Body of pancreas (tissue), 4 donors: ENCODE measurements around the gene AGK. TPM values are rescaled to one million over a fixed set of nuclear protein-coding genes. Genes with fewer than 3 reads are reported as not detected.

Source experiments
- ATAC-seq: fragments of 150-250 bp; one replicate; pipeline ENCODE4 v1.9.1; 2016
- DNase-seq, 4 donors: peaks; one replicate each; pipeline ENCODE4 v3.0.0-alpha.2; 2019
- H3K27ac ChIP-seq, 4 donors: fragments of 200-600 bp; sonication (generic); 1 replicate in 3 of 4; 2 replicates in 1 of 4; pipeline versions ENCODE4 v1.5.1 to v1.6.1; 2016 to 2019; ENCODE audit warnings: mild to moderate bottlenecking in 1 of 4, mixed read lengths in 1 of 4, moderate library complexity in 1 of 4
- H3K27me3 ChIP-seq, 2 donors: fragments of 200-600 bp; sonication (generic); one replicate each; pipeline ENCODE4 v1.6.0; 2016; ENCODE audit warnings: mild to moderate bottlenecking in 1 of 2
- H3K36me3 ChIP-seq, 2 donors: fragments of 200-600 bp; sonication (generic); replicated peaks in 1 of 2; 2 replicates each; pipeline ENCODE4 v1.5.1; 2016; ENCODE audit warnings: low read depth in 2 of 2; ENCODE audit not compliant: insufficient read depth in 1 of 2
- H3K4me1 ChIP-seq: fragments of 200-600 bp; sonication (generic); one replicate; pipeline ENCODE4 v1.6.0; 2016
- H3K4me3 ChIP-seq, 2 donors: fragments of 200-600 bp; sonication (generic); 1 replicate in 1 of 2; 2 replicates in 1 of 2; pipeline ENCODE4 v1.5.1; 2016 to 2019
- H3K9me3 ChIP-seq, 3 donors: fragments of 200-600 bp; sonication (generic); 1 replicate in 2 of 3; 2 replicates in 1 of 3; pipeline ENCODE4 v1.5.1; 2016
- POLR2A ChIP-seq, 3 donors: fragments of 450-650 bp; IDR thresholded peaks; one replicate each; pipeline ENCODE4 v1.6.1; 2016; ENCODE audit warnings: antibody characterized with exemption in 3 of 3, mild to moderate bottlenecking in 2 of 3
- WGBS, 2 donors: methylation state at CpG; one replicate each; pipeline ENCODE4 v1.1.5; 2017; 5-methylcytosine and 5-hydroxymethylcytosine counted together
- intact Hi-C: fragments of 100-400 bp; cut with DNase I; formaldehyde crosslinking; loops from one replicate; pipeline ENCODE4 v1.15.1; 2023
- total RNA-seq, 2 donors: library from RNA; depleted of rRNA; stranded (reverse); fragments of >200 nt; gene quantifications; one replicate each; pipeline ENCODE4 v1.1.0, GENCODE V29; 2016
- TF ChIP-seq, protein P1 (sequence below), 7 experiments: fragments of 450-650 bp in 4 of 7; fragments of 200-600 bp in 3 of 7; sonication (generic) in 3 of 7; IDR thresholded peaks; one replicate each; pipeline ENCODE4 v1.5.1; 2016 to 2019; ENCODE audit warnings: antibody characterized with exemption in 7 of 7

Gene AGK
- total RNA-seq, 2 donors from 2014 or later = 12.7 to 30.7 TPM

DNA sequence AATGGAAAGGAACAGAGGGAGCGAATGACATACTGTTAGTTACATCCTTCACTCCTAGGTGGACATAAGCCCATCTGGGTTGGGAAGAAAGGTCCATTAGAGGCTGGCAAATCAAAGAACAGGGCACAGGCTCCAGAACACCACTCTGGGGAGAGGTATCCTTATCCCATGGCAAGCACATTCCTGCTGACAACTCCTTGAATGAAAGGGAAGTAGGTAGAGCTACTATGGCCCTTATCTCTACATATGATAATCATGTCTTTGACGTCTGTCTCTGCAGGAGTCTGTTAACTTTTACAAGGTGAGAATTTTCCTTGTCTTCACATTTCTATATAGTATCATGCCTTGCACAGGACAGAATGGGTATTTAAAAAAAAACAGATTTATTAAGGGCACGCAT lies 140.3 kb downstream of the AGK start:
- Histone ChIP-seq H3K9me3 (no peaks in the 10 kb centered on the region), H3K27ac (no peak overlapping the region), H3K36me3 (no peaks in the 10 kb centered on the region), H3K4me3 (no peak overlapping the region), H3K27me3 (no peaks in the 10 kb centered on the region), H3K4me1 (peaks cover 20% of the 10 kb centered on the region)
- ATAC-seq (no peak), DNase-seq (no peak)
- intact Hi-C loops = no loop called here
- TF ChIP-seq POLR2A (IDR thresholded peaks at IDR 0.05) = no peak
- 72 to 77% methylated on average over 3 of the region's 3 CpGs for WGBS, 2 donors

DNA sequence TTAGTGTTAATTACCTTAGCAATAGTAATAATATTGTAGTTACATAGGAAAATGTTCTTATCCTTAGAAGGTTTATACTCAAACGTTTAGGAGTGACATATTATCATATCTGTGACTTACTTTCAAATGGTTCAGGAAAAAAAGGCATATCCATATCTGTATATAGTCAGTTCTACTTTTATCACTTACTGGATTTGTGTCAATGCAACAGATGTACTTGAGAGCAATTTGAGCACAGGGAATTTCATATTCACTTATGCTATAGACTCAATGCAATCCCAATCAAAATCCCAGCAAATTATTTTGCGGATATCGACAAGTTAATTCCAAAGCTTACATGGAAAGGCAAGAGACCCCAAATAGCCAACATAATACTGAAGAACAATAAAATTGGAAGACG lies 140.8 kb downstream of the AGK start:
- no peak for ATAC-seq
- TF ChIP-seq, protein P1, sequence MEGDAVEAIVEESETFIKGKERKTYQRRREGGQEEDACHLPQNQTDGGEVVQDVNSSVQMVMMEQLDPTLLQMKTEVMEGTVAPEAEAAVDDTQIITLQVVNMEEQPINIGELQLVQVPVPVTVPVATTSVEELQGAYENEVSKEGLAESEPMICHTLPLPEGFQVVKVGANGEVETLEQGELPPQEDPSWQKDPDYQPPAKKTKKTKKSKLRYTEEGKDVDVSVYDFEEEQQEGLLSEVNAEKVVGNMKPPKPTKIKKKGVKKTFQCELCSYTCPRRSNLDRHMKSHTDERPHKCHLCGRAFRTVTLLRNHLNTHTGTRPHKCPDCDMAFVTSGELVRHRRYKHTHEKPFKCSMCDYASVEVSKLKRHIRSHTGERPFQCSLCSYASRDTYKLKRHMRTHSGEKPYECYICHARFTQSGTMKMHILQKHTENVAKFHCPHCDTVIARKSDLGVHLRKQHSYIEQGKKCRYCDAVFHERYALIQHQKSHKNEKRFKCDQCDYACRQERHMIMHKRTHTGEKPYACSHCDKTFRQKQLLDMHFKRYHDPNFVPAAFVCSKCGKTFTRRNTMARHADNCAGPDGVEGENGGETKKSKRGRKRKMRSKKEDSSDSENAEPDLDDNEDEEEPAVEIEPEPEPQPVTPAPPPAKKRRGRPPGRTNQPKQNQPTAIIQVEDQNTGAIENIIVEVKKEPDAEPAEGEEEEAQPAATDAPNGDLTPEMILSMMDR (IDR thresholded peaks at IDR 0.05) = no peak
- no peak for TF ChIP-seq POLR2A (IDR thresholded peaks at IDR 0.05)
- intact Hi-C loops = no loop called here

DNA sequence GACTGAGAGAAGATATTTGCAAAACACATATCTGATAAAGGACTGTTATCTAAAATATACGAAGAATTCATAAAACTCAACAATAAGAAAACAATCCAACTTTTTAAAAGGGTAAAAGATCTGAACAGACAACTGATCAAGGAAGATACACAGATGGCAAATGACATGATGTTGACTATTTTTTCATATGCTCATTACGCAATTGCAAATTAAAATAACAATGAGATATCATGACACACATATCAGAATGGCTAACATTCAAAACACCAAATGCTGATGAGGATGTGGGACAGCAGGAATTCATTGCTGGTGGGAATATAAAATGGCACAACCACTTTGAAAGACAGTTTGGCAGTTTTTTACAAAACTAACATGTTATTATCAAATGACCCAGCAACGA lies 141.9 kb downstream of the AGK start:
- Histone ChIP-seq H3K27ac (no peak overlapping the region), H3K4me3 (no peak overlapping the region), H3K9me3 (no peaks in the 10 kb centered on the region), H3K27me3 (no peaks in the 10 kb centered on the region), H3K4me1 (peaks cover 36% of the 10 kb centered on the region), H3K36me3 (no peaks in the 10 kb centered on the region)
- ATAC-seq (no peak), DNase-seq (no peak)
- 52 to 62% methylated on average over 3 of the region's 3 CpGs for WGBS, 2 donors
- intact Hi-C loops = no loop called here
- TF ChIP-seq POLR2A (IDR thresholded peaks at IDR 0.05) = no peak
- TF ChIP-seq, protein P1 (IDR thresholded peaks at IDR 0.05) = no peak

More for the DNA sequence above, 140.8 kb downstream of the AGK start:
- Histone ChIP-seq H3K27me3 (no peaks in the 10 kb centered on the region), H3K9me3 (no peaks in the 10 kb centered on the region), H3K27ac (no peak overlapping the region), H3K36me3 (no peaks in the 10 kb centered on the region), H3K4me1 (peaks cover 25% of the 10 kb centered on the region), H3K4me3 (no peak overlapping the region)
- no peak for DNase-seq
- 79 to 82% methylated on average over 4 of the region's 4 CpGs for WGBS, 2 donors

DNA sequence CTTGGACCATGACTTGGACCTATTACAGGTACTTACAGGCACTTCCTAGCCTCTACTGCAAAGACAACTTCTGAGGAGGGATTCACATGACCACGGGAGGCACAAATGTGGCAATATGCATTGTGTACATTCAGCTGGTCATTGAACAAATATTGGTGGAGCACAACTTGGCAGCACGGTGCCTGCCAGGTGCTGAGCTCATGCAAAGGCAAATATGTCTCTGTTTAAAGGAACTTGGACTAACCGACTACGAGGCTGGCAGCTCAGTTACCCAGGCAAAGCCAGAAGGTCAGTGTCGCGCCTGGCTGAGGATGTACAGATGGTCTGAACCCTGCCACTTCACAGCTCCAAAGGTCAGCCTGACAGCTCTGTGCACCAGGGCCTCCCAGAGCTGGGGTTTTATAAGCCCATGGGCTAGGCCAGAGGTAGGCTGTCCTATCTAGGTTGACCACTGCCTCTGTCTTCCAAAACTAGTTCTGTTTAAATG lies 144.6 kb downstream of the AGK start:
- TF ChIP-seq, protein P1 (IDR thresholded peaks at IDR 0.05) = no peak
- TF ChIP-seq POLR2A (IDR thresholded peaks at IDR 0.05) = no peak
- peak; percentile 60 to 80 (median 74) for DNase-seq
- H3K4me1 ChIP-seq = peaks cover 58% of the 10 kb centered on the region
- no peaks in the 10 kb centered on the region for H3K9me3 ChIP-seq
- ATAC-seq = peak; percentile 84
- H3K27ac ChIP-seq = peak overlapping the region in 3 of 4 donors; percentile 17 to 53 (median 43)
- no peak overlapping the region for H3K4me3 ChIP-seq
- intact Hi-C loops = no loop called here
- 13 to 31% methylated on average over 6 of the region's 6 CpGs for WGBS, 2 donors
- H3K27me3 ChIP-seq = no peaks in the 10 kb centered on the region
- no peaks in the 10 kb centered on the region for H3K36me3 ChIP-seq

DNA sequence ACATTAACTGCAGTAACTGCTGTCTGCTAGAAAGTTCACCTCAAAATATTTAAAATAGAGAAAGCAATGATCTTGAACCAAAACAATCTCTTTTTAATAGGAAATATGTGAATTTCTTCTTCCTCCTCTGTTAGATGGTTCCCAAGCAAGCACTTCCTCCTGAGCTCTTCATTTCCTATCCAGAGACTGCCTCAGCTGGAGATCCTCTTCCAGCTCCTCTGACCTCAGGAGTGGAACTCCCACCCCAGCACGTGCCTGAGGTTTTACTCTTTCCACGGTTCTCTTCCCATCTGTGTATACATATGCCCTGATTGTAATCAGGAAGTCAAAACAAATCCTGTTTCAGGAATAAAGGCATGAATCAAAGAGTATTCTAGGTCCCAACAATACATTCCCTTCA lies 145.1 kb downstream of the AGK start:
- intact Hi-C loops = no loop called here
- no peaks in the 10 kb centered on the region for H3K27me3 ChIP-seq
- H3K36me3 ChIP-seq = no peaks in the 10 kb centered on the region
- peaks cover 60% of the 10 kb centered on the region for H3K4me1 ChIP-seq
- ATAC-seq (no peak), DNase-seq (no peak)
- 19 to 20% methylated on average over 2 of the region's 2 CpGs for WGBS, 2 donors
- H3K9me3 ChIP-seq = no peaks in the 10 kb centered on the region
- H3K4me3 ChIP-seq = no peak overlapping the region
- peak overlapping the region in 3 of 4 donors; percentile 19 to 53 (median 43) for H3K27ac ChIP-seq
- TF ChIP-seq POLR2A (IDR thresholded peaks at IDR 0.05) = no peak
- TF ChIP-seq, protein P1 (IDR thresholded peaks at IDR 0.05) = no peak
